Spleen (tissue), 11 donors: ENCODE results near the gene NRXN2. TPM values are rescaled to one million over a fixed set of nuclear protein-coding genes. Genes with fewer than 3 reads are reported as not detected.

Source experiments
- DNase-seq: peaks from one replicate; pipeline ENCODE4 v3.0.0-alpha.2; 2020
- H3K27ac ChIP-seq, 8 donors: fragments of 200-600 bp; sonication (generic) in 7 of 8; 1 replicate in 4 of 8; 2 replicates in 4 of 8; pipeline versions ENCODE4 v1.5.0 to v1.8.0; 2016 to 2021; ENCODE audit warnings: inconsistent platforms in 4 of 8, mild to moderate bottlenecking in 4 of 8, moderate library complexity in 1 of 8
- H3K27me3 ChIP-seq, 7 donors: fragments of 200-600 bp; sonication (generic) in 6 of 7; replicated peaks in 1 of 7; 1 replicate in 4 of 7; 2 replicates in 3 of 7; pipeline versions ENCODE4 v1.5.0 to v1.8.0; 2016 to 2021; ENCODE audit warnings: inconsistent platforms in 3 of 7, mild to moderate bottlenecking in 1 of 7
- H3K36me3 ChIP-seq, 6 donors: fragments of 200-600 bp; sonication (generic) in 5 of 6; 1 replicate in 4 of 6; 2 replicates in 2 of 6; pipeline versions ENCODE4 v1.5.0 to v1.8.0; 2016 to 2021; ENCODE audit warnings: inconsistent platforms in 2 of 6
- H3K4me1 ChIP-seq, 6 donors: fragments of 200-600 bp; sonication (generic) in 5 of 6; 1 replicate in 3 of 6; 2 replicates in 3 of 6; pipeline versions ENCODE4 v1.5.0 to v1.8.0; 2016 to 2021; ENCODE audit warnings: inconsistent platforms in 3 of 6
- H3K4me3 ChIP-seq, 8 donors: fragments of 200-600 bp; sonication (generic) in 7 of 8; 1 replicate in 4 of 8; 2 replicates in 4 of 8; pipeline versions ENCODE4 v1.5.0 to v1.8.0; 2016 to 2021; ENCODE audit warnings: inconsistent platforms in 4 of 8, mild to moderate bottlenecking in 4 of 8, moderate library complexity in 2 of 8
- H3K9me3 ChIP-seq, 8 donors: fragments of 200-600 bp; sonication (generic) in 7 of 8; 1 replicate in 4 of 8; 2 replicates in 4 of 8; pipeline versions ENCODE4 v1.5.0 to v1.8.0; 2016 to 2021; ENCODE audit warnings: inconsistent platforms in 4 of 8
- CTCF ChIP-seq, 11 experiments: fragments of 200-600 bp in 7 of 11; fragments of 450-650 bp in 4 of 11; sonication (generic) in 4 of 11; IDR thresholded peaks in 8 of 11; conservative IDR thresholded peaks in 3 of 11; 1 replicate in 7 of 11; 2 replicates in 4 of 11; pipeline versions ENCODE4 v1.4.0 to v1.8.0; 2016 to 2021; ENCODE audit warnings: antibody characterized with exemption in 11 of 11, inconsistent platforms in 4 of 11, mild to moderate bottlenecking in 1 of 11
- POLR2A ChIP-seq, 3 donors: fragments of 450-650 bp; IDR thresholded peaks; one replicate each; pipeline ENCODE4 v1.5.1; 2017; ENCODE audit warnings: antibody characterized with exemption in 3 of 3, mild to moderate bottlenecking in 1 of 3
- POLR2AphosphoS5 ChIP-seq, 3 donors: sonication (generic); formaldehyde crosslinking; IDR thresholded peaks; one replicate each; pipeline ENCODE4 v1.5.1; 2017; ENCODE audit warnings: antibody characterized with exemption in 3 of 3
- WGBS, 5 donors: extraction: QIAGEN DNeasy Blood & Tissue Kit in 3 of 5; methylation state at CpG; one replicate each; pipeline versions ENCODE4 v1.1.5 to v1.1.7; 2013 to 2018; 5-methylcytosine and 5-hydroxymethylcytosine counted together
- intact Hi-C: fragments of 100-400 bp; cut with DNase I; formaldehyde crosslinking; loops from one replicate; pipeline ENCODE4 v1.15.0; 2023; ENCODE audit warnings: low total_unique reads
- polyA plus RNA-seq, 3 donors: library from polyadenylated mRNA; stranded (reverse); fragments of 200-250 nt; gene quantifications; one replicate each; pipeline ENCODE4 v1.2.1, GENCODE V29; 2013
- total RNA-seq, 7 donors: library from RNA; depleted of rRNA in 3 of 7; stranded (reverse); fragments of >200 nt in 3 of 7; fragmentation: NEBNext Ultra II Directional in 4 of 7; extraction: Animal tissue kit (Norgen Biotek cat#: 25700) in 4 of 7; gene quantifications; one replicate each; pipeline versions ENCODE4 v1.1.0 to v1.2.1, GENCODE V29; 2016 to 2021
- donor health status: healthy with polysubstance abuse.
- donor health status: DM: no; HTN: no; CAD: no; lungs with moderate emphysema.
- donor health status: DM: no; HTN: no; CAD: no.
- donor health status: Bipolar disorder and iron deficiency.
- donor health status: healthy.
- donor health status: DM: no; HTN: no; CAD: no.
- donor health status: DM: yes; HTN: yes; CAD: no.

NRXN2 gene
- total and polyA plus RNA-seq, 10 donors, result 0.59 to 12.9 (median 3.0) TPM

- H3K27ac ChIP-seq, result no peak overlapping the region
- intact Hi-C loops, result no loop called here
- no peaks in the 10 kb centered on the region for H3K36me3 ChIP-seq
- no peak for DNase-seq
- no peaks in the 10 kb centered on the region for H3K4me1 ChIP-seq
- H3K4me3 ChIP-seq, result no peak overlapping the region
- WGBS, 5 donors, result 67 to 80% (median 74%) methylated on average over 4 to 7 of the region's 7 CpGs
- H3K9me3 ChIP-seq, result no peaks in the 10 kb centered on the region
- TF ChIP-seq POLR2AphosphoS5 (IDR thresholded peaks at IDR 0.05), result no peak
- peaks cover 0 to 15% (median 0%) of the 10 kb centered on the region in 7 donors for H3K27me3 ChIP-seq
These were observed 118.3 kb downstream of the NRXN2 start for GRCh38 chr11:64604458-64605243.

- intact Hi-C loops, result no loop called here
- WGBS, 5 donors, result 81 to 89% (median 83%) methylated on average over 8 to 10 of the region's 10 CpGs
These were observed 119.4 kb downstream of the NRXN2 start for GRCh38 chr11:64603411-64604110.

GRCh38 chr11:64602466-64603070 is 120.4 kb downstream of the NRXN2 start:
- no peak for DNase-seq
- Histone ChIP-seq H3K9me3 (no peaks in the 10 kb centered on the region), H3K4me3 (no peak overlapping the region), H3K36me3 (no peaks in the 10 kb centered on the region), H3K27ac (no peak overlapping the region), H3K4me1 (no peaks in the 10 kb centered on the region), H3K27me3 (peaks cover 0 to 15% (median 0%) of the 10 kb centered on the region in 7 donors)
- TF ChIP-seq POLR2A (IDR thresholded peaks at IDR 0.05) (no peak), CTCF (IDR thresholded peaks at IDR 0.05 in 8 of 11, conservative IDR thresholded peaks at IDR 0.05 in 3 of 11) (no peak), POLR2AphosphoS5 (IDR thresholded peaks at IDR 0.05) (no peak)
- intact Hi-C loops, result no loop called here
- 92 to 100% (median 93%) methylated on average over 5 to 10 of the region's 10 CpGs for WGBS, 5 donors

More at GRCh38 chr11:64603411-64604110, 119.4 kb downstream of the NRXN2 start:
- H3K4me3 ChIP-seq, result no peak overlapping the region
- no peak overlapping the region for H3K27ac ChIP-seq
- no peak for DNase-seq
- peaks cover 0 to 15% (median 0%) of the 10 kb centered on the region in 7 donors for H3K27me3 ChIP-seq
- TF ChIP-seq POLR2A (IDR thresholded peaks at IDR 0.05) (no peak), POLR2AphosphoS5 (IDR thresholded peaks at IDR 0.05) (no peak), CTCF (IDR thresholded peaks at IDR 0.05 in 8 of 11, conservative IDR thresholded peaks at IDR 0.05 in 3 of 11) (no peak)
- H3K4me1 ChIP-seq, result no peaks in the 10 kb centered on the region
- no peaks in the 10 kb centered on the region for H3K9me3 ChIP-seq
- H3K36me3 ChIP-seq, result no peaks in the 10 kb centered on the region

GRCh38 chr11:64601605-64602465 is 121.2 kb downstream of the NRXN2 start:
- no peak for DNase-seq
- H3K4me3 ChIP-seq, result no peak overlapping the region
- no peak overlapping the region for H3K27ac ChIP-seq
- intact Hi-C loops, result no loop called here
- H3K27me3 ChIP-seq, result peaks cover 0 to 15% (median 0%) of the 10 kb centered on the region in 7 donors
- H3K36me3 ChIP-seq, result no peaks in the 10 kb centered on the region
- WGBS, 5 donors, result 80 to 88% (median 85%) methylated on average over 12 of the region's 12 CpGs
- no peaks in the 10 kb centered on the region for H3K9me3 ChIP-seq
- TF ChIP-seq POLR2A (IDR thresholded peaks at IDR 0.05) (no peak), POLR2AphosphoS5 (IDR thresholded peaks at IDR 0.05) (no peak), CTCF (IDR thresholded peaks at IDR 0.05 in 8 of 11, conservative IDR thresholded peaks at IDR 0.05 in 3 of 11) (no peak)
- no peaks in the 10 kb centered on the region for H3K4me1 ChIP-seq
